Measurements from ENCODE around the gene TAS1R2.

DNA sequence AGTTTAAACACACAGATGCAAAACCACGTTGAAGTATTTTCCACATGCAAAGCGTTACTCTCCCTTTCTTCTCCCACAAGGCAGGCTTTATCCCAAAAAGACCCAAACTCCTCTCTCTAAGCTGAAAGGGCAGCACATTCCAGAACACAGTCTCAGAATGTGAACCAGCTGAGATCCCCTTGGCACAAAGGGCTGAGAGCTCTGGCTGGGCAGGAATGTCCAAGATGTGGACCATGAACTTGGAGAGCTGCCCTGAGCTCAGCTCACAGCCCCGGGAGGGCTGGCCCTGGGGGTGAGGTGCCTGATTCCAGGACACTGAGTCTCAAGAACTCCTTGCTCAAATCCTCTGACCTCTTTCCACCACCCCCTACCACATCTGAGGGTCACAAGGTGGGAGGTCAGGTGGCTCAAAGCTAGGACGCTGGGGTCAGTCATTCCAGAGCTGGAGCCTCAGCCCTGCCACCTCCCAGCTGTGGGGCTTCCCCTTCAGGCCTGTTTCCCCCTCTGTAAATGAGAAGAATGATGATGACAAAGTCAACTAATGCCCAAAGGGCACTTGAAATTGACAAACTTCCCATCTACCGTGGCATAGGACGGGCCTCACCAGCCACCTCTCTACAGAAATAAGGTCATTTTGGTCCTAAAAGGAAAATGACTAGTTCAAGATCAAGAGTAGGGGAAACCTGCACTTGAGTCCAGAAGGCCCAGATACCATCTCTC is 31.4 kb upstream of the TAS1R2 start:
- TF ChIP-seq, protein P1, sequence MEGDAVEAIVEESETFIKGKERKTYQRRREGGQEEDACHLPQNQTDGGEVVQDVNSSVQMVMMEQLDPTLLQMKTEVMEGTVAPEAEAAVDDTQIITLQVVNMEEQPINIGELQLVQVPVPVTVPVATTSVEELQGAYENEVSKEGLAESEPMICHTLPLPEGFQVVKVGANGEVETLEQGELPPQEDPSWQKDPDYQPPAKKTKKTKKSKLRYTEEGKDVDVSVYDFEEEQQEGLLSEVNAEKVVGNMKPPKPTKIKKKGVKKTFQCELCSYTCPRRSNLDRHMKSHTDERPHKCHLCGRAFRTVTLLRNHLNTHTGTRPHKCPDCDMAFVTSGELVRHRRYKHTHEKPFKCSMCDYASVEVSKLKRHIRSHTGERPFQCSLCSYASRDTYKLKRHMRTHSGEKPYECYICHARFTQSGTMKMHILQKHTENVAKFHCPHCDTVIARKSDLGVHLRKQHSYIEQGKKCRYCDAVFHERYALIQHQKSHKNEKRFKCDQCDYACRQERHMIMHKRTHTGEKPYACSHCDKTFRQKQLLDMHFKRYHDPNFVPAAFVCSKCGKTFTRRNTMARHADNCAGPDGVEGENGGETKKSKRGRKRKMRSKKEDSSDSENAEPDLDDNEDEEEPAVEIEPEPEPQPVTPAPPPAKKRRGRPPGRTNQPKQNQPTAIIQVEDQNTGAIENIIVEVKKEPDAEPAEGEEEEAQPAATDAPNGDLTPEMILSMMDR (conservative IDR thresholded peaks at IDR 0.05), result no peak
- no peak for TF ChIP-seq ZFX (IDR thresholded peaks at IDR 0.05)

Measured in C4-2B (cell line).